ENCODE results near the gene EXOSC2.

EXOSC2 gene

DNA sequence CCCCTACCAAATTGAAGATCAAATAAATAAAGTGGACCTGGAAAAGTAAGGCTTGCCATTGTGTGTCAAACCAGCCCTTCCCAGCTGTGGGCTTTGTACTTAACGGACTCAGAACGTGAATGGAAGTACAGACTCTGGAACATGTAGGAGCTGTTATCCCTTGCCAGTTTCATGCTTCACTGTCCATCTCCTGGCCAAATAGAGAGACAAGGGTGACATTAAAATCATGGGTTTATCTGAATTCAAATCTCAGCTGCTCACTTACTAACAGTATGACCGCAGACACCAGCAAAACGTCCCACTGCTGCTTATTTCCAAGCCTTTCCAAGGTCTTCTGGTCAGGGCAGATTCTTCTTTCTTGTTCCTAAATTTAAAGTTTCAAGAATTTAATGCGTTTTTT lies 52.2 kb downstream of the EXOSC2 start:
- H3K27ac ChIP-seq, result no peak overlapping the region

DNA sequence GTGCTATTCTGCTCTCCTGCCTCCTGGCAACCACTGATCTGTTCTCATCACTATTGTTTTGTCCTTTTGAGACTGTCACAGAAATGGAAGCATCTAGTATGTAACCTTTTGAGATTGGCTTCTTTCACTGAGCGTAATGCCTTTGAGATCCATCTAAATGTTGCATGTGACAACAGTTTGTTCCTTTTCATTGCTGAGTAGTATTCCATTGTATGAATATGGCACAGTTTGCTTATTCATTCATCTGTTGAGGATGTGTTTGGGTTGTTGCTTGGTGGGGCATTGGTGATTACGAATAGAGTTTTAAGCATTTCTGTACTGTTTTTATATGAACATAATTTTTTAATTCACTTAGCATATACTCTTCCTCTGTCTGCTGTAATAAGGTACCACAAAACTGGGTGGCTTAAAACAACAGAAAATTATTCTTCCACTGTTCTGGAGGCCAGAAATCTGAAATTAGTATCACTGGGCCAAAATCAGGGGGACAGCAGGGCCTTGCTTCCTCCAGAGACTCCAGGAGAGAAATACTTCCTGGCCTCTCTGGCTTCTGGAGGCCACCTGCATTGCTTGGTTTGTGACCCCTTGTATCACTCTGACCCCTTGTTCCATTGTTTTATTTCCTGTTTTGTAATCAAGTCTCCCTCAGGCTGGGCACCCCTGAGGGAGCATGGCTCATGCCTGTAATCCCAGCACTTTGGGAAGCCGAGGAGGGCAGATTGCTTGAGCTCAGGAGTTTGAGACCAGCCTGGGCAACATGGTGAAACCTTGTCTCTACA lies 53.0 kb downstream of the EXOSC2 start:
- no peak overlapping the region for H3K27ac ChIP-seq
- TF ChIP-seq ZFX (IDR thresholded peaks at IDR 0.05; ENCODE audit: borderline replicate concordance), result no peak
- TF ChIP-seq, protein P1, sequence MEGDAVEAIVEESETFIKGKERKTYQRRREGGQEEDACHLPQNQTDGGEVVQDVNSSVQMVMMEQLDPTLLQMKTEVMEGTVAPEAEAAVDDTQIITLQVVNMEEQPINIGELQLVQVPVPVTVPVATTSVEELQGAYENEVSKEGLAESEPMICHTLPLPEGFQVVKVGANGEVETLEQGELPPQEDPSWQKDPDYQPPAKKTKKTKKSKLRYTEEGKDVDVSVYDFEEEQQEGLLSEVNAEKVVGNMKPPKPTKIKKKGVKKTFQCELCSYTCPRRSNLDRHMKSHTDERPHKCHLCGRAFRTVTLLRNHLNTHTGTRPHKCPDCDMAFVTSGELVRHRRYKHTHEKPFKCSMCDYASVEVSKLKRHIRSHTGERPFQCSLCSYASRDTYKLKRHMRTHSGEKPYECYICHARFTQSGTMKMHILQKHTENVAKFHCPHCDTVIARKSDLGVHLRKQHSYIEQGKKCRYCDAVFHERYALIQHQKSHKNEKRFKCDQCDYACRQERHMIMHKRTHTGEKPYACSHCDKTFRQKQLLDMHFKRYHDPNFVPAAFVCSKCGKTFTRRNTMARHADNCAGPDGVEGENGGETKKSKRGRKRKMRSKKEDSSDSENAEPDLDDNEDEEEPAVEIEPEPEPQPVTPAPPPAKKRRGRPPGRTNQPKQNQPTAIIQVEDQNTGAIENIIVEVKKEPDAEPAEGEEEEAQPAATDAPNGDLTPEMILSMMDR (IDR thresholded peaks at IDR 0.05), result no peak

More for the DNA sequence above, 52.2 kb downstream of the EXOSC2 start:
- TF ChIP-seq ZFX (IDR thresholded peaks at IDR 0.05; ENCODE audit: borderline replicate concordance), result no peak
- TF ChIP-seq, protein P1 (IDR thresholded peaks at IDR 0.05), result no peak

DNA sequence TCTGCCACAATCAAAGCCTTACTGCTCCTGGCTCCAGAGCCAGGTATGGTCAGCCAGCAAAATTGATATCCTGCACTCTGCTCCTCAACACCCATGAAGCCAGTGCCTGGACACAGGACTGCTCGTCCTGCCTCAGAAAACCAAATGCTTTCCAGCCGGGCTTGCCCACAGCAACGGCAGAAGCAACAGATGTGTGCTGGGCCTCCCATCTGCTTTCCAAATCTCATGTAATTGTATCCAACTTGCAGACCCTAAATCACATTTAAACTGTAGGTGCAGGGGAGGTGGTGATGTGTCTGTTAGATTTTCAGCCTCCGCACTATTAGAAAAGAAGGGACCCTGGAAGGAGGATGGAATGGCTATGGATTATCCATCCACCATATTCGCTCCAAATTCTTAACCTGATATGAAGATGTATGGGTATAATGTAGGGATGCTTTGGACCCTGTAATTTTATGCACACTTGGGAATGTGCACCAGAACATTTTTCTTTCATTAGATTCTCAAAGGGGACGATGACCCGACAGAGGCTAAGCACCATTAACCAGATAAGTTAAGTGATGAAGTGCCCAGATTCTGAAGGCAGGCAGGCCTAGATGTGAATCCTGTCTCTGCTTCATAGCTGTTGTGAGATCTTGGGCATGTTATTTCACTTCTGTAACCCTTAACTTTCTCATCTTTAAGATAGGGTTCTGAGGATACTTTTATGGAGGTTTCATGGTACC lies 58.2 kb downstream of the EXOSC2 start:
- TF ChIP-seq ZFX (IDR thresholded peaks at IDR 0.05; ENCODE audit: borderline replicate concordance), result no peak
- TF ChIP-seq, protein P1 (IDR thresholded peaks at IDR 0.05), result no peak
- no peak overlapping the region for H3K27ac ChIP-seq

Measured in 22Rv1 (cell line).